ENCODE results near the gene COL18A1. TPM values are rescaled to one million over a fixed set of nuclear protein-coding genes. Genes with fewer than 3 reads are reported as not detected.
"Not testable (repeated sequence)": the region's sequence is repeated elsewhere in the genome, so short reads cannot be mapped to it uniquely, and the experiment has no call there.

COL18A1 gene
- total and polyA plus RNA-seq, 2 of the 8 experiments (the other 6 are each of a cell fraction or from before 2014, with no cell fraction given), result 145 to 201 TPM

DNA sequence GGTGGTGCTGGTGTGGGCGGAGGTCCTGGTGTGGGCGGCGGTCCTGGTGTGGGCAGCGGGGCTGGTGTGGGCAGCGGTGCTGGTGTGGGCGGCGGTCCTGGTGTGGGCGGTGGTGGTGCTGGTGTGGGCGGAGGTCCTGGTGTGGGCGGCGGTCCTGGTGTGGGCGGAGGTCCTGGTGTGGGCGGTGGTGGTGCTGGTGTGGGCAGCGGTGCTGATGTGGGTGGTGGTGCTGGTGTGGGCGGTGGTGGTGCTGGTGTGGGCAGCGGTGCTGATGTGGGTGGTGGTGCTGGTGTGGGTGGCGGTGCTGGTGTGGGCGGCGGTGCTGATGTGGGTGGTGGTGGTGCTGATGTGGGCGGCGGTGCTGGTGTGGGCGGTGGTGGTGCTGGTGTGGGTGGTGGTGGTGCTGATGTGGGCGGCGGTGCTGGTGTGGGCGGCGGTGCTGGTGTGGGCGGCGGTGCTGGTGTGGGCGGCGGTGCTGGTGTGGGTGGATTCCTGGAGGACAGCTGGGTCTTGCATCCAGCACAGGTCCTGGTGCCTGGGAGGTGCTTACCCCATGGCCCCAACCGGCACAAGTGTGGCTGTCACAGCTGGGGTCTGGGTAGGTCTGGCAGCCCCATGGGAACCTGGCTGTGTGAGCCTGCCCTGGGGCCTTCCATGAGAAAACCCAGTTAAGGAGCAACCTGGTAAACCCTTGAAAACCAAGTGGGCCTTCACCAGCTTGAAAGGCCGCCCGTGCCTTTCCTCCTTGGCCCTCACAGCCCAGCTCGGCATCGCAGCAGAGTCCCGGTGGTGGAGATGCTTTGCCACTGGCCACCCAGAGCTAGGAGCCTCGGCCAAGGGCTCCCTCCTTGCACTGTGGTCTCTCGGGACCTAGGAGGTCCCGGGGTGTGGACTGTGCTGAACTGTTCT lies 38.0 kb downstream of the COL18A1 start:
- not testable (repeated sequence) for H3K9ac ChIP-seq (replicated peaks in 1 of 4; ENCODE audit: extremely low read depth in 1 of 4, low read depth in 3 of 4, low read length in 3 of 4); H2BK120ac ChIP-seq (replicated peaks; ENCODE audit: low read depth, low read length); H2AFZ ChIP-seq (ENCODE audit: low read length); H2BK20ac ChIP-seq (ENCODE audit: low read length); H3K27me3 ChIP-seq (replicated peaks in 1 of 4; ENCODE audit: control insufficient read depth in 3 of 4, extremely low read depth in 1 of 4, insufficient read depth in 3 of 4, low read length in 3 of 4); H3K4me3 ChIP-seq (ENCODE audit: extremely low read depth in 1 of 4, insufficient read depth in 2 of 4, low read depth in 3 of 4, low read length in 4 of 4); H3K18ac ChIP-seq (ENCODE audit: extremely low read depth, low read length); H3K14ac ChIP-seq (ENCODE audit: insufficient read length); H2BK15ac ChIP-seq (ENCODE audit: low read length); H3K27ac ChIP-seq (ENCODE audit: low read depth, low read length); H2BK12ac ChIP-seq (ENCODE audit: low read depth, low read length); H3K23ac ChIP-seq (ENCODE audit: insufficient read length); H2AK5ac ChIP-seq (ENCODE audit: low read depth, low read length); DNase-seq (ENCODE audit: low read depth in 1 of 2, low spot score in 2 of 2); H3K4me2 ChIP-seq (ENCODE audit: insufficient read depth in 1 of 2, low read depth in 2 of 2, low read length in 2 of 2); H3K36me3 ChIP-seq (ENCODE audit: control insufficient read depth in 2 of 4, insufficient read depth in 4 of 4, low read length in 3 of 4); H3K56ac ChIP-seq (replicated peaks; ENCODE audit: insufficient read length, low read depth, low read length); FAIRE-seq; H3K4me1 ChIP-seq (replicated peaks in 1 of 4; ENCODE audit: control insufficient read depth in 3 of 4, insufficient read depth in 4 of 4, low read length in 3 of 4); H3K4ac ChIP-seq (replicated peaks; ENCODE audit: insufficient read length, low read depth, low read length); H2BK5ac ChIP-seq (ENCODE audit: low read depth, low read length); H4K91ac ChIP-seq (replicated peaks; ENCODE audit: insufficient read length, low read length); H4K5ac ChIP-seq (ENCODE audit: insufficient read length, low read depth, low read length); H3K9me3 ChIP-seq (ENCODE audit: insufficient read depth in 2 of 2, low read depth in 1 of 2, low read length in 1 of 2); H4K8ac ChIP-seq (ENCODE audit: extremely low read depth, insufficient read depth, low read length); H3K23me2 ChIP-seq (ENCODE audit: low read depth, low read length)
- CTCF ChIA-PET (ENCODE audit: partially characterized antibody), result interaction anchor here (1.1 kb wide), 1 partner anchor 134 kb away, joined by 3 read pairs; no protein-coding TSS in a partner anchor
- peaks cover 13 to 38% of the 10 kb centered on the region in 2 experiments for H4K20me1 ChIP-seq (replicated peaks in 1 of 2; ENCODE audit: control insufficient read depth in 1 of 2, insufficient read depth in 2 of 2, low read length in 2 of 2)
- peaks cover 30% of the 10 kb centered on the region for H3K79me1 ChIP-seq (ENCODE audit: low read depth, low read length)
- H3K79me2 ChIP-seq (ENCODE audit: control insufficient read depth in 1 of 2, insufficient read depth in 2 of 2, low read length in 2 of 2), result peaks cover 6 to 92% of the 10 kb centered on the region in 2 experiments; a peak in 3 of 4 replicates
- POLR2A ChIA-PET (ENCODE audit: partially characterized antibody), result interaction anchor here (1.0 kb wide), 1 partner anchor 13 kb away, joined by 4 read pairs; no protein-coding TSS in a partner anchor
- 92% methylated on average over 18 of the region's 39 CpGs; no CpG with 5 or more reads in 1 of the 2 experiments for WGBS, 2 experiments (ENCODE audit: extremely low coverage in 1 of 2, insufficient coverage in 1 of 2, insufficient read length in 1 of 2, insufficient replicate concordance in 2 of 2, low coverage in 1 of 2, low lambda C conversion rate in 2 of 2, missing lambda C conversion rate in 1 of 2)

All from H1 (cell line).